ENCODE data around the gene RHOH. TPM values are rescaled to one million over a fixed set of nuclear protein-coding genes. Genes with fewer than 3 reads are reported as not detected.

Gene RHOH
- total RNA-seq, 1 experiment from 2014 or later: 74.2 TPM

DNA sequence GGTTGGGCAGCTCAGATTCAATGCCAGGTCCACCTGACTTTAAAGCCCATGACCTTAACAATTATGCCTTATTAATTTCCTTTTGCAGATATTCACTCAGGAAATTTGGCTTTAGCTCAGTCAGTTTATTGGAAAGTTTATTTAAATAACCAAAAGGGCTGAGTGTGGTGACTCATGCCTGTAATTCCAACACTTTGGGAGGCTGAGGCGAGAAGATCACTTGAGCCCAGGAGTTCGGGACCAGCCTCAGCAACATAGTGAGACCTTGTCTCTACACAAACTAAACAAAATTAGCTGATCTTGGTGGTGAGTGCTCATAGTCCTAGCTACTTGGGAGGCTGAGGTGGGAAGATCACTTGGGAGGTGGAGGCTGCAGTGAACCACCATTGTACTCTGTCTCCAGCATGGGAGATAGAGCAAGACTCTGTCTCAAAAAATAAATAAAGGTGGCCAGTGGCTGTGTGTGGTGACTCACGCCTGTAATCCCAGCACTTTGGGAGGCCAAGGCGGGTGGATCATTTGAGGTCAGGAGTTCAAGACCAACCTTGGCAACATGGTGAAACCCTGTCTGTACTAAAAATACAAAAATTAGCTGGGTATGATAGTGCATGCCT is 43.3 kb downstream of the RHOH start:
- Histone ChIP-seq H3K9me3 (ENCODE audit: low read depth, low read length, poor library complexity, severe bottlenecking) (no peaks in the 10 kb centered on the region), H3K27me3 (replicated peaks; ENCODE audit: insufficient read depth, low read depth, low read length, poor library complexity) (no peaks in the 10 kb centered on the region), H3K4me1 (ENCODE audit: insufficient read depth, low read length, poor library complexity, severe bottlenecking) (peaks cover 11% of the 10 kb centered on the region), H3K36me3 (ENCODE audit: insufficient read depth, low read length, poor library complexity, severe bottlenecking) (peaks cover 46% of the 10 kb centered on the region), H3K4me3 (ENCODE audit: low read depth, low read length, poor library complexity, severe bottlenecking) (no peak overlapping the region), H3K27ac (ENCODE audit: low read depth, low read length, poor library complexity, severe bottlenecking) (no peak overlapping the region)
- CTCF ChIA-PET: no interaction called here
- intact Hi-C loops (cut with micrococcal nuclease; ENCODE audit: unreplicated experiment): no loop called here
- no peak for DNase-seq (ENCODE audit: low spot score)
- no TSS peak for BruUV-seq (replicated peaks)
- TF ChIP-seq, protein P1, sequence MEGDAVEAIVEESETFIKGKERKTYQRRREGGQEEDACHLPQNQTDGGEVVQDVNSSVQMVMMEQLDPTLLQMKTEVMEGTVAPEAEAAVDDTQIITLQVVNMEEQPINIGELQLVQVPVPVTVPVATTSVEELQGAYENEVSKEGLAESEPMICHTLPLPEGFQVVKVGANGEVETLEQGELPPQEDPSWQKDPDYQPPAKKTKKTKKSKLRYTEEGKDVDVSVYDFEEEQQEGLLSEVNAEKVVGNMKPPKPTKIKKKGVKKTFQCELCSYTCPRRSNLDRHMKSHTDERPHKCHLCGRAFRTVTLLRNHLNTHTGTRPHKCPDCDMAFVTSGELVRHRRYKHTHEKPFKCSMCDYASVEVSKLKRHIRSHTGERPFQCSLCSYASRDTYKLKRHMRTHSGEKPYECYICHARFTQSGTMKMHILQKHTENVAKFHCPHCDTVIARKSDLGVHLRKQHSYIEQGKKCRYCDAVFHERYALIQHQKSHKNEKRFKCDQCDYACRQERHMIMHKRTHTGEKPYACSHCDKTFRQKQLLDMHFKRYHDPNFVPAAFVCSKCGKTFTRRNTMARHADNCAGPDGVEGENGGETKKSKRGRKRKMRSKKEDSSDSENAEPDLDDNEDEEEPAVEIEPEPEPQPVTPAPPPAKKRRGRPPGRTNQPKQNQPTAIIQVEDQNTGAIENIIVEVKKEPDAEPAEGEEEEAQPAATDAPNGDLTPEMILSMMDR (conservative IDR thresholded peaks at IDR 0.05; ENCODE audit: low read depth, low read length): no peak
- no peak for TF ChIP-seq EZH2 (IDR thresholded peaks at IDR 0.05; ENCODE audit: borderline replicate concordance, low read depth, low read length, poor library complexity, severe bottlenecking)
- POLR2A ChIA-PET (ENCODE audit: low non-redundant PET): no interaction called here

DNA sequence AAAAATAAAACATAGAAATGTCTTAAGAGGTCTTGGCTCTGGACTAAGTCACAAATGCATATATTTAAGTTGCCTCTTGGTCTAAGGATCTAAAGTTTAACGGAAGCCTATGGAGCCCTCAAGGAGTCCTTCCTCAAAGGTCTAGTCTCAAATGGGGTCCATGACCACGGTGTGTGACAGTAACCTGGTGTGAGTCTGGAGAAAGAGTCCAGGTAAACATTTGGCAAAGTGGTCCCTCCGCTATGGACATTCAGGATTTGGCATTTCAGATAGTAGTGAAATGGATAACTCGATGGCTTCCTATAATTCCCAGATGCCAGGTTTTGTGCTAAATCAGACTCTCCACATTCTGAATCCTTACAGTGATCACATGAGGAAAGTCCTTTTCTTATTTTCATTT is 44.2 kb downstream of the RHOH start:
- ChIA-PET CTCF (no interaction called here), POLR2A (ENCODE audit: low non-redundant PET) (no interaction called here)
- TF ChIP-seq, protein P1 (conservative IDR thresholded peaks at IDR 0.05; ENCODE audit: low read depth, low read length): no peak
- TF ChIP-seq EZH2 (IDR thresholded peaks at IDR 0.05; ENCODE audit: borderline replicate concordance, low read depth, low read length, poor library complexity, severe bottlenecking): no peak
- no peak for DNase-seq (ENCODE audit: low spot score)
- H3K9me3 ChIP-seq (ENCODE audit: low read depth, low read length, poor library complexity, severe bottlenecking): no peaks in the 10 kb centered on the region
- H3K27ac ChIP-seq (ENCODE audit: low read depth, low read length, poor library complexity, severe bottlenecking): no peak overlapping the region
- H3K4me1 ChIP-seq (ENCODE audit: insufficient read depth, low read length, poor library complexity, severe bottlenecking): peaks cover 11% of the 10 kb centered on the region
- BruUV-seq (replicated peaks): no TSS peak
- H3K4me3 ChIP-seq (ENCODE audit: low read depth, low read length, poor library complexity, severe bottlenecking): no peak overlapping the region
- intact Hi-C loops (cut with micrococcal nuclease; ENCODE audit: unreplicated experiment): no loop called here
- H3K27me3 ChIP-seq (replicated peaks; ENCODE audit: insufficient read depth, low read depth, low read length, poor library complexity): no peaks in the 10 kb centered on the region
- peaks cover 53% of the 10 kb centered on the region for H3K36me3 ChIP-seq (ENCODE audit: insufficient read depth, low read length, poor library complexity, severe bottlenecking)

DNA sequence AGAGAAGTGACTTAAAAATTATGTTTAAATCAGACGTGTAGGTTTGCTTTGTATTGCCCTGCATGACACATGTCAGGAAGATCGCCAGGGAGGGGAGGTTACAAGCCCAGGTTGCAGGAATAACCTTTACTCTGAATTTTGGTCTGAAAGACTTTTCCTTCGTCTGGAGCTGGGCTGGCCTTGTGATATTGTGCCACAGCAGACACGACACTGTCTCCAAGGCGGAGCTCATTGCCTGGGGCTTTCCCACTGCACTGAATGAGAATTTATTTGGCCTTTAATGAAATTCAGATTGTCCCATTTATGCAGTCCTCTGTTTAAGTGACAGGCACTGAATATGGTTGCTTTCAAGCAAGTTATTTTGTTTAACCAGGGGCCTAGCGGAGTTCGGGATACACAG is 45.1 kb downstream of the RHOH start:
- no peak for DNase-seq (ENCODE audit: low spot score)
- peaks cover 11% of the 10 kb centered on the region for H3K4me1 ChIP-seq (ENCODE audit: insufficient read depth, low read length, poor library complexity, severe bottlenecking)
- H3K27me3 ChIP-seq (replicated peaks; ENCODE audit: insufficient read depth, low read depth, low read length, poor library complexity): no peaks in the 10 kb centered on the region
- H3K4me3 ChIP-seq (ENCODE audit: low read depth, low read length, poor library complexity, severe bottlenecking): no peak overlapping the region
- TF ChIP-seq EZH2 (IDR thresholded peaks at IDR 0.05; ENCODE audit: borderline replicate concordance, low read depth, low read length, poor library complexity, severe bottlenecking): no peak
- no TSS peak for BruUV-seq (replicated peaks)
- CTCF ChIA-PET: no interaction called here
- intact Hi-C loops (cut with micrococcal nuclease; ENCODE audit: unreplicated experiment): no loop called here
- no peaks in the 10 kb centered on the region for H3K9me3 ChIP-seq (ENCODE audit: low read depth, low read length, poor library complexity, severe bottlenecking)
- peaks cover 62% of the 10 kb centered on the region for H3K36me3 ChIP-seq (ENCODE audit: insufficient read depth, low read length, poor library complexity, severe bottlenecking)
- POLR2A ChIA-PET (ENCODE audit: low non-redundant PET): no interaction called here
- no peak overlapping the region for H3K27ac ChIP-seq (ENCODE audit: low read depth, low read length, poor library complexity, severe bottlenecking)

DNA sequence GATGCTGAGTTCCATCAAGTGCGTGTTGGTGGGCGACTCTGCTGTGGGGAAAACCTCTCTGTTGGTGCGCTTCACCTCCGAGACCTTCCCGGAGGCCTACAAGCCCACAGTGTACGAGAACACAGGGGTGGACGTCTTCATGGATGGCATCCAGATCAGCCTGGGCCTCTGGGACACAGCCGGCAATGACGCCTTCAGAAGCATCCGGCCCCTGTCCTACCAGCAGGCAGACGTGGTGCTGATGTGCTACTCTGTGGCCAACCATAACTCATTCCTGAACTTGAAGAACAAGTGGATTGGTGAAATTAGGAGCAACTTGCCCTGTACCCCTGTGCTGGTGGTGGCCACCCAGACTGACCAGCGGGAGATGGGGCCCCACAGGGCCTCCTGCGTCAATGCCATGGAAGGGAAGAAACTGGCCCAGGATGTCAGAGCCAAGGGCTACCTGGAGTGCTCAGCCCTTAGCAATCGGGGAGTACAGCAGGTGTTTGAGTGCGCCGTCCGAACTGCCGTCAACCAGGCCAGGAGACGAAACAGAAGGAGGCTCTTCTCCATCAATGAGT is 46.6 kb downstream of the RHOH start:
- peak overlapping the region; percentile 7 for H3K27ac ChIP-seq (ENCODE audit: low read depth, low read length, poor library complexity, severe bottlenecking)
- no peaks in the 10 kb centered on the region for H3K27me3 ChIP-seq (replicated peaks; ENCODE audit: insufficient read depth, low read depth, low read length, poor library complexity)
- intact Hi-C loops (cut with micrococcal nuclease; ENCODE audit: unreplicated experiment): no loop called here
- BruUV-seq (replicated peaks): TSS peak; percentile 14
- no peaks in the 10 kb centered on the region for H3K9me3 ChIP-seq (ENCODE audit: low read depth, low read length, poor library complexity, severe bottlenecking)
- peaks cover 58% of the 10 kb centered on the region for H3K36me3 ChIP-seq (ENCODE audit: insufficient read depth, low read length, poor library complexity, severe bottlenecking)
- POLR2A ChIA-PET (ENCODE audit: low non-redundant PET): no interaction called here
- peaks cover 8% of the 10 kb centered on the region for H3K4me1 ChIP-seq (ENCODE audit: insufficient read depth, low read length, poor library complexity, severe bottlenecking)
- DNase-seq (ENCODE audit: low spot score): no peak
- H3K4me3 ChIP-seq (ENCODE audit: low read depth, low read length, poor library complexity, severe bottlenecking): no peak overlapping the region
- CTCF ChIA-PET: interaction anchor here (0.6 kb wide), 1 partner anchor 84 kb away, joined by 3 read pairs; no protein-coding TSS in a partner anchor
- TF ChIP-seq, protein P1 (conservative IDR thresholded peaks at IDR 0.05; ENCODE audit: low read depth, low read length): no peak
- TF ChIP-seq EZH2 (IDR thresholded peaks at IDR 0.05; ENCODE audit: borderline replicate concordance, low read depth, low read length, poor library complexity, severe bottlenecking): no peak

All from A673 (cell line).